Adrenal gland (tissue), 12 donors: Measurements from ENCODE around the gene ADRA1B. TPM values are rescaled to one million over a fixed set of nuclear protein-coding genes. Genes with fewer than 3 reads are reported as not detected.

Experiments
- DNase-seq, 7 donors: peaks; one replicate each; pipeline ENCODE4 v3.0.0-alpha.2; 2019 to 2020
- H3K27ac ChIP-seq, 5 donors: fragments of 200-600 bp; sonication (generic) in 4 of 5; 1 replicate in 3 of 5; 2 replicates in 2 of 5; pipeline versions ENCODE4 v1.5.1 to v1.8.0; 2016 to 2020; ENCODE audit warnings: mild to moderate bottlenecking in 1 of 5
- H3K27me3 ChIP-seq: fragments of 200-600 bp; 2 replicates; pipeline ENCODE4 v1.8.0; 2021
- H3K36me3 ChIP-seq, 2 donors: fragments of 200-600 bp; replicated peaks in 1 of 2; 1 replicate in 1 of 2; 2 replicates in 1 of 2; pipeline versions ENCODE4 v1.5.1 to v1.8.0; 2018 to 2022
- H3K4me1 ChIP-seq, 2 donors: fragments of 200-600 bp; replicated peaks in 1 of 2; 1 replicate in 1 of 2; 2 replicates in 1 of 2; pipeline versions ENCODE4 v1.5.1 to v1.8.0; 2018 to 2021
- H3K4me3 ChIP-seq, 4 donors: fragments of 200-600 bp; sonication (generic) in 3 of 4; one replicate each; pipeline ENCODE4 v1.5.1; 2016 to 2018
- H3K9me3 ChIP-seq, 3 donors: fragments of 200-600 bp; sonication (generic) in 1 of 3; replicated peaks in 1 of 3; 1 replicate in 2 of 3; 2 replicates in 1 of 3; pipeline versions ENCODE4 v1.5.1 to v1.8.0; 2016 to 2021
- CTCF ChIP-seq, 6 experiments: fragments of 450-650 bp in 4 of 6; fragments of 200-600 bp in 2 of 6; sonication (generic) in 1 of 6; IDR thresholded peaks; 1 replicate in 5 of 6; 2 replicates in 1 of 6; pipeline versions ENCODE4 v1.5.1 to v1.8.0; 2016 to 2021; ENCODE audit warnings: antibody characterized with exemption in 6 of 6, mild to moderate bottlenecking in 2 of 6, moderate library complexity in 1 of 6
- POLR2A ChIP-seq, 2 donors: fragments of 450-650 bp; IDR thresholded peaks; one replicate each; pipeline ENCODE4 v1.6.1; 2017; ENCODE audit warnings: antibody characterized with exemption in 2 of 2, mild to moderate bottlenecking in 2 of 2, moderate library complexity in 1 of 2
- WGBS, 4 donors: extraction: QIAGEN DNeasy Blood & Tissue Kit in 2 of 4; methylation state at CpG; one replicate each; pipeline versions ENCODE4 v1.1.5 to v1.1.7; 2013 to 2017; 5-methylcytosine and 5-hydroxymethylcytosine counted together
- intact Hi-C, 2 donors: fragments of 100-400 bp; cut with DNase I; formaldehyde crosslinking; loops; one replicate each; pipeline versions ENCODE4 v1.14.1 to v1.15.0; 2022 to 2023
- polyA plus RNA-seq, 3 donors: library from polyadenylated mRNA; stranded (reverse); fragments of 200-250 nt in 2 of 3; fragments of 350-450 nt in 1 of 3; fragmentation: Illumina TruSeq in 1 of 3; extraction: RNeasy Lipid Tissue Mini Kit (QIAGEN cat#74804) in 1 of 3; gene quantifications; one replicate each; pipeline ENCODE4 v1.2.3, GENCODE V29; 2013 to 2014
- total RNA-seq, 9 donors: library from RNA; depleted of rRNA in 4 of 9; stranded (reverse); fragments of >200 nt in 4 of 9; fragments of 120-200 nt in 1 of 9; fragmentation: NEBNext Ultra II Directional in 1 of 9; extraction: Animal tissue kit (Norgen Biotek cat#: 25700) in 1 of 9; gene quantifications; one replicate each; pipeline versions ENCODE4 v1.1.0 to v1.2.4, GENCODE V29; 2013 to 2023
- donor health status: healthy with polysubstance abuse.
- donor health status: Bipolar disorder and iron deficiency.
- donor health status: DM: yes; HTN: yes; CAD: no.
- donor health status: DM: no; HTN: no; CAD: no.
- donor health status: DM: no; HTN: no; CAD: no.
- donor health status: DM: yes; HTN: yes; CAD: no.

Gene ADRA1B
- total and polyA plus RNA-seq, 12 donors, result 0.67 to 12.1 (median 4.2) TPM; not detected in 1

GRCh38 chr5:159897786-159898393 lies 18.4 kb upstream of the ADRA1B start:
- Histone ChIP-seq H3K27me3 (peaks cover 3% of the 10 kb centered on the region), H3K27ac (no peak overlapping the region), H3K4me3 (no peak overlapping the region), H3K4me1 (no peaks in the 10 kb centered on the region), H3K9me3 (no peaks in the 10 kb centered on the region), H3K36me3 (no peaks in the 10 kb centered on the region)
- no peak for DNase-seq
- intact Hi-C loops, result no loop called here
- no peak for TF ChIP-seq CTCF (IDR thresholded peaks at IDR 0.05)
- TF ChIP-seq POLR2A (IDR thresholded peaks at IDR 0.05), result no peak
- 74 to 85% (median 77%) methylated on average over 6 of the region's 6 CpGs for WGBS, 4 donors

GRCh38 chr5:159899067-159900049 lies 16.9 kb upstream of the ADRA1B start:
- H3K9me3 ChIP-seq, result no peaks in the 10 kb centered on the region
- H3K4me1 ChIP-seq, result no peaks in the 10 kb centered on the region
- WGBS, 4 donors, result 73 to 82% (median 78%) methylated on average over 4 of the region's 4 CpGs
- no peak overlapping the region for H3K4me3 ChIP-seq
- H3K36me3 ChIP-seq, result no peaks in the 10 kb centered on the region
- peaks cover 7% of the 10 kb centered on the region for H3K27me3 ChIP-seq
- intact Hi-C loops, result no loop called here
- TF ChIP-seq POLR2A (IDR thresholded peaks at IDR 0.05) (no peak), CTCF (IDR thresholded peaks at IDR 0.05) (no peak)
- no peak for DNase-seq
- H3K27ac ChIP-seq, result no peak overlapping the region

- 32 to 61% (median 48%) methylated on average over 1 of the region's 1 CpG for WGBS, 4 donors
- DNase-seq, result no peak
- TF ChIP-seq POLR2A (IDR thresholded peaks at IDR 0.05) (no peak), CTCF (IDR thresholded peaks at IDR 0.05) (no peak)
- no peaks in the 10 kb centered on the region for H3K4me1 ChIP-seq
- H3K36me3 ChIP-seq, result no peaks in the 10 kb centered on the region
- H3K27ac ChIP-seq, result no peak overlapping the region
- peaks cover 7% of the 10 kb centered on the region for H3K27me3 ChIP-seq
- intact Hi-C loops, result no loop called here
- no peak overlapping the region for H3K4me3 ChIP-seq
- no peaks in the 10 kb centered on the region for H3K9me3 ChIP-seq
These were observed 15.0 kb upstream of the ADRA1B start for GRCh38 chr5:159901308-159901707.

GRCh38 chr5:159901772-159902171 lies 14.5 kb upstream of the ADRA1B start:
- Histone ChIP-seq H3K27me3 (peaks cover 5% of the 10 kb centered on the region), H3K27ac (no peak overlapping the region), H3K36me3 (no peaks in the 10 kb centered on the region), H3K9me3 (no peaks in the 10 kb centered on the region), H3K4me3 (no peak overlapping the region), H3K4me1 (no peaks in the 10 kb centered on the region)
- no peak for DNase-seq
- no peak for TF ChIP-seq POLR2A (IDR thresholded peaks at IDR 0.05)
- intact Hi-C loops, result no loop called here
